Measurements from ENCODE around the gene RAPGEF3. TPM values are rescaled to one million over a fixed set of nuclear protein-coding genes. Genes with fewer than 3 reads are reported as not detected.
A peak's percentile ranks its signal among the peaks of the same experiment; 100 is the strongest.

RAPGEF3 gene
- total and polyA plus RNA-seq, 3 experiments from 2014 or later = 0.15 to 1.1 (median 0.95) TPM

DNA sequence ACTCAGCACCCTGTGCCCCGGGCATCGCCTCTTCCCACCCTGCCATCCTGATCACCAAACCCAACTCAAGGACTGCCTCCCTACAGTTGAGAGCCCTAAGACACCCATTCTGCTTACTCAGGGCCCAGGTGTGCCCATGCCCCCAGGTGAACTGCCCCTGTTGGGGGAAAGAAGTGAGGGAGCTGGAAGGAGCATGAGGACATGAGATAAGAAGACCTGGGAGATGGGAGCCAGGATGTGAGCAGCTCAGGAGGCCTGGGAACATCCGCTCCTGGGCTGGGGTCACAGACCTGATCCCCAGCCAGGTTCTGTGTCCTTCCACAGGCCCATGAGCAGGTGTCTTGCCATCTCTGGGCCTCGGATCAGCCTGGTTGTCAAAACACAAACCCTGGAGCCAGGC is 6.6 kb downstream of the RAPGEF3 start:
- H3K4me3 Mint-ChIP-seq = no peak overlapping the region
- no peaks in the 10 kb centered on the region for H3K4me1 ChIP-seq (ENCODE audit: insufficient read depth, low read length)
- ChIA-PET CTCF (interaction anchor here (1.1 to 1.8 kb wide), 2 partner anchors 10 to 15 kb away, joined by 3 to 8 read pairs; no protein-coding TSS in a partner anchor), POLR2A (no interaction called here)
- H3K27me3 ChIP-seq (ENCODE audit: insufficient read depth, low read length, poor library complexity, severe bottlenecking) = peaks cover 2% of the 10 kb centered on the region
- H3K27ac Mint-ChIP-seq = peak overlapping the region in 1 of 8 donors; percentile 55
- DNase-seq = no peak
- H3K9me3 Mint-ChIP-seq = no peaks in the 10 kb centered on the region
- H3K9me3 ChIP-seq (ENCODE audit: low read length) = no peaks in the 10 kb centered on the region
- H3K36me3 Mint-ChIP-seq = no peaks in the 10 kb centered on the region
- H3K27me3 Mint-ChIP-seq = peaks cover 5 to 6% of the 10 kb centered on the region in 2 donors
- H3K4me1 Mint-ChIP-seq = peaks cover 11 to 18% (median 15%) of the 10 kb centered on the region in 3 donors
- H3K36me3 ChIP-seq (ENCODE audit: insufficient read depth, low read length) = no peaks in the 10 kb centered on the region
- no peak overlapping the region for H3K27ac ChIP-seq (ENCODE audit: low read depth, low read length)
- H3K4me3 ChIP-seq (ENCODE audit: low read length) = no peak overlapping the region

DNA sequence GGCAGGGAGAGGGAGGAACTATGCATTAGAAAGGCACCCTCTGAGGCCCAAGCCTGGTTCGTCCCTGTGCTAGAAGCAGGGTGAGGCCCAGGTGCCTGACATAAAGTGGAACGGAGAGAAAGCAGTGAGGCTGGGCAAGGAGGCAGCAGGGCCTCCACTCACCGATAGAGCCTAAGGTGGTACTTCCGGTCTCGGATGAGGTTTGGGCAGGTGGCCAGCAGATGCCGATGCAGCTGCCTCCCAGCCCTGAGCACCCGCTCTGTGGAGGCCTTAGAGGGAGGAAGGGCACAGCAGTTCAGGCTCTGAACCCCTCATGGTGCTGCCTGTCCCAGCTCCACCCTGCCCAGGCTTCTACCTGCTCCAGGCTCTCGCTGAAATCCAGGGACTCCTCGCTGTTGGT is 7.1 kb downstream of the RAPGEF3 start:
- Histone ChIP-seq H3K4me1 (ENCODE audit: insufficient read depth, low read length) (no peaks in the 10 kb centered on the region), H3K4me3 (ENCODE audit: low read length) (no peak overlapping the region), H3K9me3 (ENCODE audit: low read length) (no peaks in the 10 kb centered on the region), H3K36me3 (ENCODE audit: insufficient read depth, low read length) (no peaks in the 10 kb centered on the region), H3K27ac (ENCODE audit: low read depth, low read length) (no peak overlapping the region), H3K27me3 (ENCODE audit: insufficient read depth, low read length, poor library complexity, severe bottlenecking) (peaks cover 2% of the 10 kb centered on the region)
- Mint-ChIP-seq H3K4me3 (no peak overlapping the region), H3K9me3 (no peaks in the 10 kb centered on the region), H3K36me3 (no peaks in the 10 kb centered on the region), H3K27me3 (peaks cover 5 to 8% of the 10 kb centered on the region in 2 donors), H3K4me1 (peaks cover 11 to 15% (median 15%) of the 10 kb centered on the region in 3 donors), H3K27ac (no peak overlapping the region)
- CTCF ChIA-PET = interaction anchor here (1.1 to 1.8 kb wide), 2 partner anchors 9 to 16 kb away, joined by 3 to 8 read pairs; no protein-coding TSS in a partner anchor
- DNase-seq = no peak
- POLR2A ChIA-PET = no interaction called here

GRCh38 chr12:47750916-47751470 is 7.7 kb downstream of the RAPGEF3 start:
- H3K36me3 ChIP-seq (ENCODE audit: insufficient read depth, low read length) = no peaks in the 10 kb centered on the region
- H3K9me3 ChIP-seq (ENCODE audit: low read length) = no peaks in the 10 kb centered on the region
- CTCF ChIA-PET = interaction anchor here (1.1 to 1.8 kb wide), 3 partner anchors 9 to 88 kb away, joined by 3 to 8 read pairs (median 4); no protein-coding TSS in a partner anchor
- DNase-seq = no peak
- H3K27me3 ChIP-seq (ENCODE audit: insufficient read depth, low read length, poor library complexity, severe bottlenecking) = peaks cover 2% of the 10 kb centered on the region
- H3K27me3 Mint-ChIP-seq = peaks cover 5 to 8% of the 10 kb centered on the region in 2 donors
- H3K4me1 ChIP-seq (ENCODE audit: insufficient read depth, low read length) = no peaks in the 10 kb centered on the region
- H3K4me3 Mint-ChIP-seq = no peak overlapping the region
- no peak overlapping the region for H3K27ac Mint-ChIP-seq
- H3K9me3 Mint-ChIP-seq = no peaks in the 10 kb centered on the region
- no peak overlapping the region for H3K27ac ChIP-seq (ENCODE audit: low read depth, low read length)
- H3K4me3 ChIP-seq (ENCODE audit: low read length) = no peak overlapping the region
- H3K4me1 Mint-ChIP-seq = peaks cover 9 to 13% (median 13%) of the 10 kb centered on the region in 3 donors
- no peaks in the 10 kb centered on the region for H3K36me3 Mint-ChIP-seq
- POLR2A ChIA-PET = no interaction called here

GRCh38 chr12:47750229-47750798 is 8.4 kb downstream of the RAPGEF3 start:
- Histone ChIP-seq H3K9me3 (ENCODE audit: low read length) (no peaks in the 10 kb centered on the region), H3K27ac (ENCODE audit: low read depth, low read length) (no peak overlapping the region), H3K4me3 (ENCODE audit: low read length) (no peak overlapping the region), H3K27me3 (ENCODE audit: insufficient read depth, low read length, poor library complexity, severe bottlenecking) (peaks cover 2% of the 10 kb centered on the region), H3K36me3 (ENCODE audit: insufficient read depth, low read length) (no peaks in the 10 kb centered on the region), H3K4me1 (ENCODE audit: insufficient read depth, low read length) (no peaks in the 10 kb centered on the region)
- Mint-ChIP-seq H3K36me3 (no peaks in the 10 kb centered on the region), H3K4me1 (peaks cover 5 to 6% (median 6%) of the 10 kb centered on the region in 3 donors), H3K9me3 (no peaks in the 10 kb centered on the region), H3K27me3 (peaks cover 5 to 13% of the 10 kb centered on the region in 2 donors), H3K4me3 (no peak overlapping the region), H3K27ac (no peak overlapping the region)
- DNase-seq = no peak
- POLR2A ChIA-PET = no interaction called here
- CTCF ChIA-PET = interaction anchor here (1.3 kb wide), 1 partner anchor 88 kb away, joined by 4 read pairs; no protein-coding TSS in a partner anchor

DNA sequence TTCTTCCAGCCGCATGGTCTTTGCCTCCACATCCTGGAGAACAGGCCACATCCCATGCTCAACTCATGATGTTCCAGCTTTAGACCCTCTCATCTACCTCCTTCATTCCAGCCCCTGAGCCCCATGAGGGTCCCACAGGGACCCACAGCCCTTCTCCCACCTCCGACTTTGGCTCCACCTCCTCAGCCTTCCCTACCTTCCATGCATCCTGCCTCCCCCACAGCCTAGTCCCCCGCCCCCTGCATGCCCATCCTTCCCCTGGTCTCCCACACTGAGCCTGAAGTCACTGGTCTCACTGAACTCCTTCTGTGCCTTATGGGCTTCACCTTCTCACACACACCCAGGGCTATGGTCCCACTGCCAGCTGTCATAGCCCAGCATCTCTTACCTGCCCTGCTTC is 9.8 kb downstream of the RAPGEF3 start:
- H3K4me1 ChIP-seq (ENCODE audit: insufficient read depth, low read length) = no peaks in the 10 kb centered on the region

DNA sequence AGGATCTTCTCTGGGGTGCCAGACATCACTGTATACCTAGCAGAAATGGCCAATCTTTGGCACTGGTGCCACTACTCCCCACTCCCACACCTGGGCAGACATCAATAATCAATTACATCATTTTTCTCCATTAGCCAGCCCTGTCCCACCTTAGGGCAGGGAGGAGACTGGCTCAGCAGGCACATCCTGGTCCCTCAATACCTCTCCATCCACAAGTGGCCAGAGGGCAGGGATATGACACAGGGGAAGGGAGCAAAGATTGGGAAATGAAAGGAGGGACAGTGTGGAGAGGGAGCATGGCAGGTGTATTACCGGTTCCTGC is 10.2 kb downstream of the RAPGEF3 start:
- ChIA-PET POLR2A (no interaction called here), CTCF (interaction anchor here (2.3 to 9.6 kb wide), 2 partner anchors 25 to 89 kb away, joined by 8 to 414 read pairs; partner anchors contain the start of gene SLC48A1)
- no peaks in the 10 kb centered on the region for H3K9me3 Mint-ChIP-seq
- Histone ChIP-seq H3K4me1 (ENCODE audit: insufficient read depth, low read length) (no peaks in the 10 kb centered on the region), H3K9me3 (ENCODE audit: low read length) (no peaks in the 10 kb centered on the region), H3K36me3 (ENCODE audit: insufficient read depth, low read length) (no peaks in the 10 kb centered on the region), H3K27ac (ENCODE audit: low read depth, low read length) (no peak overlapping the region), H3K27me3 (ENCODE audit: insufficient read depth, low read length, poor library complexity, severe bottlenecking) (peaks cover 2% of the 10 kb centered on the region), H3K4me3 (ENCODE audit: low read length) (no peak overlapping the region)
- peaks cover 0 to 4% (median 0%) of the 10 kb centered on the region in 3 donors for H3K4me1 Mint-ChIP-seq
- H3K4me3 Mint-ChIP-seq = no peak overlapping the region
- peaks cover 8 to 22% of the 10 kb centered on the region in 2 donors for H3K27me3 Mint-ChIP-seq
- no peak for DNase-seq
- H3K36me3 Mint-ChIP-seq = no peaks in the 10 kb centered on the region
- no peak overlapping the region for H3K27ac Mint-ChIP-seq

More for the DNA sequence above, 9.8 kb downstream of the RAPGEF3 start:
- DNase-seq = no peak
- Mint-ChIP-seq H3K36me3 (no peaks in the 10 kb centered on the region), H3K27me3 (peaks cover 6 to 22% of the 10 kb centered on the region in 2 donors), H3K9me3 (no peaks in the 10 kb centered on the region), H3K27ac (peak overlapping the region in 1 of 8 donors; percentile 40), H3K4me1 (peaks cover 0 to 3% (median 0%) of the 10 kb centered on the region in 3 donors), H3K4me3 (no peak overlapping the region)
- no peaks in the 10 kb centered on the region for H3K36me3 ChIP-seq (ENCODE audit: insufficient read depth, low read length)
- ChIA-PET CTCF (interaction anchor here (2.3 to 9.6 kb wide), 2 partner anchors 25 to 89 kb away, joined by 8 to 414 read pairs; partner anchors contain the start of gene SLC48A1), POLR2A (no interaction called here)
- peaks cover 2% of the 10 kb centered on the region for H3K27me3 ChIP-seq (ENCODE audit: insufficient read depth, low read length, poor library complexity, severe bottlenecking)
- no peak overlapping the region for H3K4me3 ChIP-seq (ENCODE audit: low read length)
- no peak overlapping the region for H3K27ac ChIP-seq (ENCODE audit: low read depth, low read length)
- H3K9me3 ChIP-seq (ENCODE audit: low read length) = no peaks in the 10 kb centered on the region

- POLR2A ChIA-PET = no interaction called here
- no peak overlapping the region for H3K27ac Mint-ChIP-seq
- H3K4me1 ChIP-seq (ENCODE audit: insufficient read depth, low read length) = no peaks in the 10 kb centered on the region
- no peak overlapping the region for H3K27ac ChIP-seq (ENCODE audit: low read depth, low read length)
- no peaks in the 10 kb centered on the region for H3K9me3 Mint-ChIP-seq
- CTCF ChIA-PET = interaction anchor here (1.6 to 9.6 kb wide), 3 partner anchors 15 to 90 kb away, joined by 3 to 414 read pairs (median 8); partner anchors contain the start of gene SLC48A1
- no peak overlapping the region for H3K4me3 ChIP-seq (ENCODE audit: low read length)
- DNase-seq = no peak
- no peaks in the 10 kb centered on the region for H3K36me3 ChIP-seq (ENCODE audit: insufficient read depth, low read length)
- no peak overlapping the region for H3K4me3 Mint-ChIP-seq
- H3K36me3 Mint-ChIP-seq = no peaks in the 10 kb centered on the region
- H3K9me3 ChIP-seq (ENCODE audit: low read length) = no peaks in the 10 kb centered on the region
- H3K27me3 Mint-ChIP-seq = peaks cover 10 to 27% of the 10 kb centered on the region in 2 donors
- peaks cover 2% of the 10 kb centered on the region for H3K27me3 ChIP-seq (ENCODE audit: insufficient read depth, low read length, poor library complexity, severe bottlenecking)
- peaks cover 0 to 6% (median 0%) of the 10 kb centered on the region in 3 donors for H3K4me1 Mint-ChIP-seq
Measured at GRCh38 chr12:47747596-47748506, 10.8 kb downstream of the RAPGEF3 start.

Data from CD8-positive, alpha-beta memory T cell (primary cell).